Skeletal muscle tissue (tissue), 4 donors: ENCODE measurements around the gene LBHD2. TPM values are rescaled to one million over a fixed set of nuclear protein-coding genes. Genes with fewer than 3 reads are reported as not detected.
"Not testable (repeated sequence)": the region's sequence is repeated elsewhere in the genome, so short reads cannot be mapped to it uniquely, and the experiment has no call there.

Experiments
- H3K27ac ChIP-seq: one replicate; pipeline ENCODE4 v1.7.0; 2013; ENCODE audit warnings: mild to moderate bottlenecking, low read depth, low read length, inconsistent platforms
- H3K27me3 ChIP-seq, 3 donors: one replicate each; pipeline ENCODE4 v1.7.0; 2013; ENCODE audit warnings: low read length in 3 of 3; ENCODE audit not compliant: control insufficient read depth in 3 of 3, insufficient read depth in 3 of 3
- H3K36me3 ChIP-seq, 3 donors: one replicate each; pipeline ENCODE4 v1.7.0; 2013; ENCODE audit warnings: low read length in 3 of 3; ENCODE audit not compliant: control insufficient read depth in 3 of 3, insufficient read depth in 3 of 3
- H3K4me1 ChIP-seq, 3 donors: one replicate each; pipeline ENCODE4 v1.7.0; 2013; ENCODE audit warnings: low read length in 3 of 3, mild to moderate bottlenecking in 3 of 3; ENCODE audit not compliant: control insufficient read depth in 3 of 3, insufficient read depth in 3 of 3
- H3K4me3 ChIP-seq, 3 donors: one replicate each; pipeline ENCODE4 v1.7.0; 2013; ENCODE audit warnings: low read length in 3 of 3
- H3K9ac ChIP-seq, 3 donors: one replicate each; pipeline ENCODE4 v1.7.0; 2013; ENCODE audit warnings: low read length in 3 of 3, mild to moderate bottlenecking in 3 of 3, moderate library complexity in 2 of 3, low read depth in 1 of 3
- H3K9me3 ChIP-seq, 3 donors: one replicate each; pipeline ENCODE4 v1.7.0; 2013; ENCODE audit warnings: low read length in 3 of 3; ENCODE audit not compliant: control insufficient read depth in 3 of 3
- total RNA-seq: library from RNA; depleted of rRNA; stranded (reverse); fragments of >200 nt; gene quantifications from one replicate; pipeline ENCODE4 v1.2.3, GENCODE V29; 2014
- donor health status: Osteomylitis.

Gene LBHD2
- total RNA-seq, 1 donor from 2014 or later: not detected

GRCh38 chr14:103110681-103111231 is 26.7 kb downstream of the LBHD2 start:
- Histone ChIP-seq H3K27me3 (no peaks in the 10 kb centered on the region), H3K36me3 (no peaks in the 10 kb centered on the region), H3K9ac (peak overlapping the region; percentile 57 to 78 (median 60)), H3K4me1 (peaks cover 40 to 45% (median 45%) of the 10 kb centered on the region in 3 donors), H3K27ac (peak overlapping the region; percentile 86), H3K9me3 (no peaks in the 10 kb centered on the region), H3K4me3 (peak overlapping the region; percentile 49 to 58 (median 51))

GRCh38 chr14:103111232-103111868 is 27.3 kb downstream of the LBHD2 start:
- Histone ChIP-seq H3K9ac (peak overlapping the region in 2 of 3 donors; percentile 57 to 78), H3K36me3 (no peaks in the 10 kb centered on the region), H3K27ac (peak overlapping the region; percentile 86), H3K4me3 (peak overlapping the region in 1 of 3 donors; percentile 51), H3K9me3 (no peaks in the 10 kb centered on the region), H3K4me1 (peaks cover 40 to 45% (median 41%) of the 10 kb centered on the region in 3 donors), H3K27me3 (no peaks in the 10 kb centered on the region)

- no peak overlapping the region for H3K27ac ChIP-seq
- no peak overlapping the region for H3K4me3 ChIP-seq
- peaks cover 40 to 47% (median 41%) of the 10 kb centered on the region in 3 donors for H3K4me1 ChIP-seq
- H3K27me3 ChIP-seq: no peaks in the 10 kb centered on the region
- H3K36me3 ChIP-seq: no peaks in the 10 kb centered on the region
- no peak overlapping the region for H3K9ac ChIP-seq
- no peaks in the 10 kb centered on the region for H3K9me3 ChIP-seq
These were observed 28.6 kb downstream of the LBHD2 start for GRCh38 chr14:103112400-103113243.

DNA sequence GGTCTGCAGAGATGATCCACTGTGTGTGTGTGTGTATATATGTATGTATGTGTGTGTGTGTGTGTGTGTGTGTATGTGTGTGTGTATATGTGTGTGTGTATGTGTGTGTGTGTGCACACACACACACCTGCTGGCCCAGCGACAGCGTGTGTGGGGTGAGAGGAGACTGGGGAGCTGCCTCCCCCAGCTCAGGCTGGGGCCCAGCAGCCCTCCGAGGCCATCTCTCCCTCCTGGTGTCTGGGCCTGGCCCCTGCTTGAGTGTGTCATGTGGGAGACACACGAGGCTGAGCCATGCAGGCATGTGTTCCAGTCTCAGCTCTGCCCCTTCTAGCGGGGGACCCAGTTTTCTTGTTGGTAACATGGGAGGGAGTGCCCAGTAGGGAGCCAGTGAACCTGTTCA is 29.3 kb downstream of the LBHD2 start:
- Histone ChIP-seq H3K27ac (no peak overlapping the region), H3K27me3 (no peaks in the 10 kb centered on the region), H3K36me3 (no peaks in the 10 kb centered on the region), H3K4me3 (no peak overlapping the region), H3K9ac (peak overlapping the region in 1 of 3 donors; percentile 33), H3K4me1 (peaks cover 42 to 50% (median 44%) of the 10 kb centered on the region in 3 donors), H3K9me3 (no peaks in the 10 kb centered on the region)

DNA sequence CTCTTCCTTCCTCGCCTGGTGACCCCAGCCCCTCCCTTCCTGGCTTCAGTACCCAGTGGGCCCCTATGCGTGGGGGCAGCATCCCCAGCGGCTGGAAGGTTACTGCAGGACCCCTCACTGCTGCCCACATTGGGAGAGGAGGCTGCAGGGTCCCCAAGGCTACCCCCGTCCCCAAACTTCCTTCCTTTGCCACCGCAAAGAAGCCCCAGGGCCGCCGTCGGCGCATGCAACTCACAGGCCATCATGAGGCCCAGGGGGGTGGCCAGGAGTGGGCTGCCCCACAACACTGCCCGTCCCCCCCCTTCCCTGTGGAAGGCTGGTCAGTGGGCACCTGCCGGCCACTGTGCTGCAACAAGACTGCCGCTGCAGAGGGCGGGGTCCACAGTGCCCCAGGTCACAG is 29.8 kb downstream of the LBHD2 start:
- peaks cover 42 to 50% (median 44%) of the 10 kb centered on the region in 3 donors for H3K4me1 ChIP-seq
- H3K4me3 ChIP-seq: no peak overlapping the region
- no peaks in the 10 kb centered on the region for H3K9me3 ChIP-seq
- no peaks in the 10 kb centered on the region for H3K36me3 ChIP-seq
- peak overlapping the region in 1 of 3 donors; percentile 33 for H3K9ac ChIP-seq
- no peak overlapping the region for H3K27ac ChIP-seq
- no peaks in the 10 kb centered on the region for H3K27me3 ChIP-seq

DNA sequence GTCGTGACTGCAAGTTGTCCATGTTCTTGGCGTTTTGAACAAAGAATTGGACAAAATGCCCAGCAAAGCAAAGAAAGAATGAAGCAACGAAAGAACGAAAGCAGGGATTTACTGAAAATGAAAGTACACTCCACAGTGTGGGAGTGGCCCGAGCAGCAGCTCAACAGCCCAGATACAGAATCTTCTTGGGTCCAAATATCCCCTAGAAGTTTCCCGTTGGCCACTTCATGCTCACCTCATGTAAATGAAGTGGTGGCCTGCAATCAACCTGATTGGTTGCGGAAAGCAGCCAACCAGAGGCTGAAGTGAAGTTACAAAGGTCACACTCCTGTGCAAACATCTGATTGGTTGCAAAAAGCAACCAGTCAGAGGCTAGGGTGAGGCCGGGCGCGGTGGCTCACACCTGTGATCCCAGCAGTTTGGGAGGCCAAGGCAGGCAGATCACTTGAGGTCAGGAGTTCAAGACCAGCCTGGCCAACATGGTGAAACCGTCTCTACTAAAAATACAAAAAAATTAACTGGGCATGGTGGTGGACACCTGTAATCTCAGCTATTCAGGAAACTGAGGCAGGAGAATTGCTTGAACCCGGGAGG is 31.2 kb downstream of the LBHD2 start:
- not testable (repeated sequence) for H3K27ac ChIP-seq

GRCh38 chr14:103115845-103116572 is 32.0 kb downstream of the LBHD2 start:
- Histone ChIP-seq H3K9ac (peak overlapping the region in 1 of 3 donors; percentile 57), H3K36me3 (no peaks in the 10 kb centered on the region), H3K9me3 (no peaks in the 10 kb centered on the region), H3K4me3 (no peak overlapping the region), H3K27me3 (no peaks in the 10 kb centered on the region), H3K4me1 (peaks cover 39 to 44% (median 43%) of the 10 kb centered on the region in 3 donors), H3K27ac (no peak overlapping the region)

More for the DNA sequence above, 31.2 kb downstream of the LBHD2 start:
- not testable (repeated sequence) for H3K36me3 ChIP-seq, H3K27me3 ChIP-seq, H3K9me3 ChIP-seq, H3K4me3 ChIP-seq
- Histone ChIP-seq H3K4me1 (peaks cover 41 to 47% (median 43%) of the 10 kb centered on the region in 3 donors), H3K9ac (peak overlapping the region in 2 of 3 donors; percentile 14 to 33)

GRCh38 chr14:103116636-103117035 is 32.6 kb downstream of the LBHD2 start:
- H3K27me3 ChIP-seq: no peaks in the 10 kb centered on the region
- H3K36me3 ChIP-seq: no peaks in the 10 kb centered on the region
- H3K4me3 ChIP-seq: no peak overlapping the region
- no peaks in the 10 kb centered on the region for H3K9me3 ChIP-seq
- peaks cover 39 to 44% (median 43%) of the 10 kb centered on the region in 3 donors for H3K4me1 ChIP-seq
- H3K9ac ChIP-seq: no peak overlapping the region
- H3K27ac ChIP-seq: no peak overlapping the region

- H3K4me3 ChIP-seq, H3K9ac ChIP-seq, H3K9me3 ChIP-seq, H3K36me3 ChIP-seq, H3K27ac ChIP-seq, H3K27me3 ChIP-seq: not testable (repeated sequence)
- H3K4me1 ChIP-seq: peaks cover 38 to 41% (median 38%) of the 10 kb centered on the region in 3 donors
These were observed 33.5 kb downstream of the LBHD2 start for GRCh38 chr14:103117499-103117898.
